Gastroesophageal sphincter (tissue), 3 donors: ENCODE measurements around the gene TNC.

Source experiments
- EP300 ChIP-seq: sonication (generic); formaldehyde crosslinking; IDR thresholded peaks from one replicate; pipeline ENCODE4 v1.6.1; 2017; ENCODE audit warnings: antibody characterized with exemption, mild to moderate bottlenecking
- POLR2A ChIP-seq, 2 donors: fragments of 450-650 bp; IDR thresholded peaks; one replicate each; pipeline ENCODE4 v1.6.1; 2017; ENCODE audit warnings: antibody characterized with exemption in 2 of 2, mild to moderate bottlenecking in 2 of 2, moderate library complexity in 1 of 2
- POLR2AphosphoS5 ChIP-seq: sonication (generic); formaldehyde crosslinking; IDR thresholded peaks from one replicate; pipeline ENCODE4 v1.6.1; 2017; ENCODE audit warnings: antibody characterized with exemption
- TF ChIP-seq, protein P1 (sequence below), 4 experiments: fragments of 200-600 bp in 2 of 4; fragments of 450-650 bp in 2 of 4; sonication (generic) in 1 of 4; IDR thresholded peaks; one replicate each; pipeline ENCODE4 v1.5.1; 2017 to 2019; ENCODE audit warnings: antibody characterized with exemption in 4 of 4, mild to moderate bottlenecking in 2 of 4, moderate library complexity in 2 of 4

DNA sequence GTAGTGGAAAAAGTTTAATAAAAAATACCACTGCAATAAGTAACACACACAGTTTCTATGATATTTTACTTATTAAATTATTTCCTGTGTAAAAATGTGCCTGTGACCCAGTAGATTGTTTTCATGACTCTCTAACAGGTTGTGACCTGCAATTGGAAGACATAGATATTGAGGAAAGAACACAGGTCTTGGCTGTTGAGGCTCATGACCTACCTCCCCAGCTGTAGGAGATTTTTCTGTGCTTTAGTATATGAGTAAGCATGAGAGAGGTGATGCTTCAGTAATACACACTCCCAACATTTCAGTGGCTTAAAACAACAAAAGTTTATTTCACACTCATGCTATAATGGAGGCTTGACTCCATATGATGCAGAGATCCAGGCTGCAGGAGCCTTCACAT, 47.3 kb upstream of the TNC start:
- no peak for TF ChIP-seq POLR2A (IDR thresholded peaks at IDR 0.05)
- TF ChIP-seq, protein P1, sequence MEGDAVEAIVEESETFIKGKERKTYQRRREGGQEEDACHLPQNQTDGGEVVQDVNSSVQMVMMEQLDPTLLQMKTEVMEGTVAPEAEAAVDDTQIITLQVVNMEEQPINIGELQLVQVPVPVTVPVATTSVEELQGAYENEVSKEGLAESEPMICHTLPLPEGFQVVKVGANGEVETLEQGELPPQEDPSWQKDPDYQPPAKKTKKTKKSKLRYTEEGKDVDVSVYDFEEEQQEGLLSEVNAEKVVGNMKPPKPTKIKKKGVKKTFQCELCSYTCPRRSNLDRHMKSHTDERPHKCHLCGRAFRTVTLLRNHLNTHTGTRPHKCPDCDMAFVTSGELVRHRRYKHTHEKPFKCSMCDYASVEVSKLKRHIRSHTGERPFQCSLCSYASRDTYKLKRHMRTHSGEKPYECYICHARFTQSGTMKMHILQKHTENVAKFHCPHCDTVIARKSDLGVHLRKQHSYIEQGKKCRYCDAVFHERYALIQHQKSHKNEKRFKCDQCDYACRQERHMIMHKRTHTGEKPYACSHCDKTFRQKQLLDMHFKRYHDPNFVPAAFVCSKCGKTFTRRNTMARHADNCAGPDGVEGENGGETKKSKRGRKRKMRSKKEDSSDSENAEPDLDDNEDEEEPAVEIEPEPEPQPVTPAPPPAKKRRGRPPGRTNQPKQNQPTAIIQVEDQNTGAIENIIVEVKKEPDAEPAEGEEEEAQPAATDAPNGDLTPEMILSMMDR (IDR thresholded peaks at IDR 0.05), result no peak
- no peak for TF ChIP-seq POLR2AphosphoS5
- TF ChIP-seq EP300, result no peak
